ENCODE results near the gene SV2C. TPM values are rescaled to one million over a fixed set of nuclear protein-coding genes. Genes with fewer than 3 reads are reported as not detected.

The SV2C gene
- total and polyA plus RNA-seq, 2 donors (not counting 1 experiment from before 2014, with no cell fraction given), result not detected

DNA sequence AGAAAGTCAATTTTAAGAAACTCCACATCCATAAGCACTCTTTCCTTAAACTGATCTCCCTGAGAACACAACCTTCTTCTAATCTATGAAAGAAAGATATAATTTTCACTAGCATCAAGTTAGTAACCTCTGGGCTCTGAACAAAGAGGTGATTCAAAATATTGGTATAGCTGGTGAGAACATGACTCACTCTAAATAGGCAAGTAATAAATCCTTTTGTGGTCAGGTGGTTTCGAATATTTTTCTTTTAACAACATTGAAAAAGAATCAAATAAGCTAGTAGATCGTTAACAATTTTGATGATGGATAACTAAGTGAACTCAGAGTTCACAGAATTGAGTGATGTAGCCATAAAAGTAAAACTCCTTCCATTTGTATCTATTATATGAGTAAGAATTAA, 169.3 kb downstream of the SV2C start:
- Histone ChIP-seq H4K20me1 (ENCODE audit: control insufficient read depth, insufficient read depth, low read length, poor library complexity, severe bottlenecking) (no peaks in the 10 kb centered on the region), H3K27me3 (replicated peaks in 1 of 4; ENCODE audit: control extremely low read depth in 1 of 4, control insufficient read depth in 3 of 4, insufficient read depth in 4 of 4, low read length in 3 of 4) (peaks cover 0 to 9% (median 3%) of the 10 kb centered on the region in 4 experiments), H3K9me3 (ENCODE audit: control extremely low read depth in 1 of 3, control insufficient read depth in 2 of 3, insufficient read depth in 1 of 3, low read length in 2 of 3) (no peaks in the 10 kb centered on the region), H2AFZ (ENCODE audit: insufficient read depth, low read depth, low read length, poor library complexity, severe bottlenecking) (no peak overlapping the region), H3K36me3 (replicated peaks in 1 of 2; ENCODE audit: control extremely low read depth in 1 of 2, control insufficient read depth in 1 of 2, extremely low read depth in 1 of 2, insufficient read depth in 2 of 2, low read length in 1 of 2) (no peaks in the 10 kb centered on the region), H3K4me2 (replicated peaks; ENCODE audit: low read depth, low read length, poor library complexity, severe bottlenecking) (no peak overlapping the region), H3K4me1 (ENCODE audit: control insufficient read depth in 2 of 2, insufficient read depth in 2 of 2, low read length in 2 of 2) (peaks cover 0 to 4% of the 10 kb centered on the region in 2 donors), H3K4me3 (ENCODE audit: control extremely low read depth in 1 of 5, extremely low read depth in 1 of 5, insufficient read depth in 1 of 5, low read depth in 2 of 5, low read length in 4 of 5) (no peak overlapping the region), H3K79me2 (ENCODE audit: control insufficient read depth, insufficient read depth, low read length) (no peaks in the 10 kb centered on the region), H3K9ac (ENCODE audit: low read length) (no peak overlapping the region), H3K27ac (ENCODE audit: low read length in 2 of 2) (no peak overlapping the region)
- no peak for TF ChIP-seq CTCF (IDR thresholded peaks at IDR 0.05)
- TF ChIP-seq EZH2 (IDR thresholded peaks at IDR 0.05; ENCODE audit: borderline replicate concordance, insufficient read depth, low read depth, low read length, poor library complexity, severe bottlenecking), result no peak
- no peak overlapping the region for H3K4me3 Mint-ChIP-seq
- H3K4me1 Mint-ChIP-seq, result peaks cover 3% of the 10 kb centered on the region
- no peaks in the 10 kb centered on the region for H3K9me3 Mint-ChIP-seq (ENCODE audit: insufficient read depth)
- intact Hi-C loops (cut with micrococcal nuclease), result no loop called here
- no CpG with 5 or more reads among the region's 2 CpGs for WGBS (ENCODE audit: insufficient coverage)
- ATAC-seq (ENCODE audit: low read depth) (no peak), DNase-seq (no peak)
- ChIA-PET CTCF (no interaction called here), POLR2A (no interaction called here)
- H3K27ac Mint-ChIP-seq, result no peak overlapping the region
- peaks cover 11% of the 10 kb centered on the region for H3K27me3 Mint-ChIP-seq

DNA sequence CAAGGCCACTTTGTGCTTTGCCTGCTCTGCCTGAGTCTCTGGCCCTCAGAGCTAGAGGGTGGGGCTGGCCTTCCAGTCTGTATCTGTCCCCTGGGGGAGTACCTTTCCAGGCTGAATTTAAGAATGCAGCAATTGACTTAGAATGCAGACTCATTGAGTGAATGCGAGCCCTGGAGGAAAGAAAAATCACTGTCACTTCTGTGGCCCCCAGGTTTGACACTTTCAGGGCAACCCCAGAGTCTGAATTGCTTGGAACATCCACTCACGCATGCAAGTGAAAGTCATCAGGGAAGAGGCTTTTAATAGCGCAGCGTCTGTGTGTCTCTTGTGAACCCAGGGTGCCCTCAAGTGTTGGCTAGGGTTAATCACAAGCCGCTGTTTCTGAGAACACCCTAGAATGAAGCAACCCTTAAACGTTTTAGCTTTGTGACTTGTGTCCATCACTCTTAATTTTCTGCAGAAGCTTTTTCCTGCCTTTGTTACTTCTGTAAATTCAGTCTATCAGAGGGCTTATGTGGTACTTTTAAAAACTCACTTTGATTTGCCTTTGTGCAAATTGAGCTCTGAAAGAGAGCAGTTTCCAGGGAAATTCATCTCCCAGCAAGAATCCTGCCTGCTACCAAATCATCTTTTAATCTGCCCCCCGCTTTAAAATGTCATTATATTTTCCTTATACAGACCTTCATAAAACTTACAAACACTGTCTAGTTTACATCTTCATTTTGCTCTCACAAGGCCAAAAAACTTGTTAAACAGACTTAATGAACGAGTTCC, 173.1 kb downstream of the SV2C start:
- peaks cover 3% of the 10 kb centered on the region for H3K4me1 Mint-ChIP-seq
- 23% methylated on average over 7 of the region's 8 CpGs for WGBS (ENCODE audit: insufficient coverage)
- no peak overlapping the region for H3K27ac ChIP-seq (ENCODE audit: low read length in 2 of 2)
- H3K9me3 ChIP-seq (ENCODE audit: control extremely low read depth in 1 of 3, control insufficient read depth in 2 of 3, insufficient read depth in 1 of 3, low read length in 2 of 3), result no peaks in the 10 kb centered on the region
- no peak overlapping the region for H3K9ac ChIP-seq (ENCODE audit: low read length)
- no peak overlapping the region for H3K27ac Mint-ChIP-seq
- peaks cover 0 to 4% of the 10 kb centered on the region in 2 donors for H3K4me1 ChIP-seq (ENCODE audit: control insufficient read depth in 2 of 2, insufficient read depth in 2 of 2, low read length in 2 of 2)
- ATAC-seq (ENCODE audit: low read depth) (peak; percentile 54), DNase-seq (peak; percentile 66)
- H3K79me2 ChIP-seq (ENCODE audit: control insufficient read depth, insufficient read depth, low read length), result no peaks in the 10 kb centered on the region
- peak overlapping the region; percentile 53 for H3K4me2 ChIP-seq (replicated peaks; ENCODE audit: low read depth, low read length, poor library complexity, severe bottlenecking)
- peaks cover 19% of the 10 kb centered on the region for H3K27me3 Mint-ChIP-seq
- CTCF ChIA-PET, result interaction anchor here (0.5 to 1.5 kb wide), 3 partner anchors 521 to 1020 kb away, joined by 3 to 4 read pairs (median 3); partner anchors contain the start of gene ANKRD31
- POLR2A ChIA-PET, result interaction anchor here (0.6 kb wide), 1 partner anchor 10 kb away, joined by 3 read pairs; no protein-coding TSS in a partner anchor
- intact Hi-C loops (cut with micrococcal nuclease), result no loop called here
- H3K9me3 Mint-ChIP-seq (ENCODE audit: insufficient read depth), result no peaks in the 10 kb centered on the region
- TF ChIP-seq EZH2 (IDR thresholded peaks at IDR 0.05; ENCODE audit: borderline replicate concordance, insufficient read depth, low read depth, low read length, poor library complexity, severe bottlenecking) (no peak), CTCF (IDR thresholded peaks at IDR 0.05) (peak; percentile 64)
- H3K36me3 ChIP-seq (replicated peaks in 1 of 2; ENCODE audit: control extremely low read depth in 1 of 2, control insufficient read depth in 1 of 2, extremely low read depth in 1 of 2, insufficient read depth in 2 of 2, low read length in 1 of 2), result no peaks in the 10 kb centered on the region
- peaks cover 0 to 9% (median 3%) of the 10 kb centered on the region in 4 experiments for H3K27me3 ChIP-seq (replicated peaks in 1 of 4; ENCODE audit: control extremely low read depth in 1 of 4, control insufficient read depth in 3 of 4, insufficient read depth in 4 of 4, low read length in 3 of 4)
- H3K4me3 ChIP-seq (ENCODE audit: control extremely low read depth in 1 of 5, extremely low read depth in 1 of 5, insufficient read depth in 1 of 5, low read depth in 2 of 5, low read length in 4 of 5), result no peak overlapping the region
- H3K4me3 Mint-ChIP-seq, result no peak overlapping the region
- H4K20me1 ChIP-seq (ENCODE audit: control insufficient read depth, insufficient read depth, low read length, poor library complexity, severe bottlenecking), result no peaks in the 10 kb centered on the region
- H2AFZ ChIP-seq (ENCODE audit: insufficient read depth, low read depth, low read length, poor library complexity, severe bottlenecking), result peak overlapping the region; percentile 32
